Eye (tissue), 1 donor: ENCODE data around the gene TRAPPC3L.

Experiments used
- DNase-seq: peaks from one replicate; pipeline ENCODE4 v3.0.0-alpha.2; 2015

The TRAPPC3L gene

DNA sequence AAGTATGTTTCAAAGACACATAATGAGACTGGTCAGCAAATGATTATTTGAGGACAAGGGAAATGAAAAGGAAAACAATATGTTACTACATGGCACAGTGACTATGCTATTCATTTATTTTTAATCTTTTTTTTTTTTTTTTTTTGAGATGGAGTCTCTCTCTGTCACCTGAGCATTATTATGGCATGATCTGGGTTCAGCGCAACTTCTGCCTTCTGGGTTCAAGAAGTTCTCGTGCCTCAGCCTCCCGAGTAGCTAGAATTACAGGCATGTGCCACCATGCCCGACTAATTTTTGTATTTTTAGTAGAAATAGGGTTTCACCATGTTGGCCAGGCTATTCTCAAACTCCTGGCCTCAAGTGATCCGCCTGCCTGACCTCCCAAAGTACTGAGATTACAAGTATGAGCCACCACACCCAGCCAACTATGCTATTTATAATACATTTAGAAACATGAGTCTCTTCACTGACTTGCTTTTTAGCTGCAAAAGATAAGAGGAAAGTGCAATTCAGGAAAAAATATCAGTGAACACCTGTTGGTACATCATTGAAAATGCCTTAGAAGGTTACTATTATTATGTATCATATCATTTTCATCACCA lies 11.4 kb upstream of the TRAPPC3L start:
- DNase-seq = no peak

DNA sequence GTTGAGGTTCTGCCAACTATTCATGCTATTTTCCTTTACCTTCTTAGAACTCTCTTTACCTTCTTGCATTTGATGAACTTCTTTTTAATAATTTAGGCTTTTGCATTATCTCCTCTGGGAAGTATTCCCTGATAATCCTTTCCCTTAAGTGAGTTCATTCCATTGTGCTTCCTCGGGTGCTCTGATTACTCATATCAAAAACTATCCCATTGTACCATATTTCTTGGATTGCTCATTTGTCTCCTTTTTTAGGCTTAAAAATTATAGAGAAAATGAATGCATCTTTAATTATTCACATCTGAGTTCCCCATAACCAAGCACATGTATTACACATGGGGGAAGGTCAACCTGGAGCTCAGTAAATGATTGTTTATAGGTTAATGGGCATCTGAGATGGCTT lies 10.6 kb upstream of the TRAPPC3L start:
- no peak for DNase-seq

DNA sequence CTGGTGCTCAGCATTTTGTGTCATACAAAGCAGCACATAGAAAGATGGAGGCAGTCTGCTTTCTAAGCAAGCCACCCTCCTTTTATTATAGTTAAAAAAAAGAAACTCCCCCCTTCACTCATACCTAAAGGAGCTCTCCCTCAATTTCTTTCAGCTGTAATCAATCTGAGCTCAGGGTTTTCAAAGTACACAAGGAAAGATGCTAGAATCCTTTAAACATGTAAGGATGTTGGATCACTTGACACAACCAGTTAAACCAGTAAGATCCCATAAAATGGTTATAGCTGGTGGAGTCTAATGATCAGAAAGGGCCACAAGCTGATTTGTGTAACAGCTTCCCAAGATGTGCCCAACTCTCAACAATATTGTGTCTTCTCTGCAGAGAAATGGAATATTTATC lies 8.0 kb upstream of the TRAPPC3L start, which contains the start of gene CALHM4:
TSS of gene CALHM4 (plus strand) at position 301 of the 400 bp plus-strand sequence. CDS start at position 344, 43 bp downstream.
- DNase-seq = no peak

DNA sequence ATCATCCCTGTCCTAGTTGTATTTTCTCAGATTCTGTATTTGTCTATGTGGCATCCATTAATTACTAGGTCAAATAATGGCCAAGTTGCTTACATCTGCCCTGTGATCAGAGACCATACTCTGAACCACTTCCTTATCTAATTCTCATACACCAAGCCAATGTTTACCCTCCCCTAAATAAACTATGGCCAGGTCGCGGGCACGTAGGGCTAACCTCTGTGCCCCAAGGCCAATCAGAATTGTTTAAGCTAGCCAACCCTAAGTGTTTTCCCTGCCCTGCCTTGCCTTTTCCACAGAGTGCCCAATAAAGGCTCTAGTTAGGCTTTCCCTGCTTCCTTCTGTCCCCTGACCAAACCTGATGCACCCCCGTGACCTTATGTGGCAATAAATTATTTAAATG lies 5.3 kb upstream of the TRAPPC3L start:
- DNase-seq = no peak

DNA sequence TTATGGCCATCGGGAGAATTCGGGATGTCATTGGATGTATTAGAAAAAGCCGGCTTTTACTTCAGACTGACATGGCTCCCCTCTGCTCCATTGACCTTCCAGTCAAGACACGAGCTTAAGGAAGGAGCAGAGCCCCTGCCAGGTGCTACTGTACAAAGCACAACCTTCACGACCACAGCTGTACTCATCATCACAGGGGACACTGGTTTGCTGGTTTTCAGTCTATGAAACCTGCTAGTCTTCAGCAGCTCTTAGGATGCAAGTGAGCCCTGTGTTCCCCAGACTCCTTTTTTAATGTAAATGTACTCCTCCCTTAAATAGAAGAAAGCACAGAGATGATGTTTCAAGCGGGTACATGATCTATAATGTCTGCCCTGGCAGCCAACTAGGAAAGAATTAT lies 1.9 kb upstream of the TRAPPC3L start:
- no peak for DNase-seq

DNA sequence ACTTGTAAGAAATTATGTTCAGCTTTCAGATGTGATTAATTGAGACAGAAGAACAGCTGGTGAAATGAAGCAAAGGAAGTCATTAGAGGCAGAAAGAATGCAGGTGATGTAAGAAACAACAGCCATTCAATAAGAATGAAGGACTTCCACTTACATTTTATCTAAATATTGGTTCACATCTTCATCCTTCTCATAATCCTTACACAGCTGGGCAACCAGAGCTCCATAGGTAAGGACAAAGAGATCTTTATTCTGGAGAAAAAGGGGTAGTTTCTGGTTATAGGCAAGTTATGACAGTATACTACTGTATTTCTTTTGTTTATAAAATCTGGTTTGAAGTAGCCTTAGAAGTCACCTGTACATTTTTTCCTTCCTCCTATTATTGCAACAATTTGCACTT lies 2.3 kb downstream of the TRAPPC3L start:
- peak; percentile 66 for DNase-seq

DNA sequence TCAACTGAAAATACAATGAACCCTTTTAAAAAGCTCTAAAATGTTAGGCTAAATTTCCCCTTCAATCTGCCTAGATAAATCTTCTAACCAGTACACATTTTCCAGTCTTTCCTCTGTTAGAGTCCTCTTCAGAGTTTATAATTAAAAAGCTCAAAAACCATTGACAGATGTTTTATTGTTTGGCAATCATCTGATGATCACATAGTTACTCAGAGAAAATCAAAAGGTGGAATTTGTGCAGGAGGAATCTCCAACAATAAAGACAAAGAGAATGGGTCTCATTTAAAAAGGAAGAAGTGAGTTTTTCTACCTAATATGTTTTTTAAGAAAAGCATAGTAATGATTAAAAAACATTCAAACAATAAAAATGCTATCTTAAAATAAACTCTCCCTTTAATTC lies 3.1 kb downstream of the TRAPPC3L start:
- DNase-seq = peak; percentile 30

DNA sequence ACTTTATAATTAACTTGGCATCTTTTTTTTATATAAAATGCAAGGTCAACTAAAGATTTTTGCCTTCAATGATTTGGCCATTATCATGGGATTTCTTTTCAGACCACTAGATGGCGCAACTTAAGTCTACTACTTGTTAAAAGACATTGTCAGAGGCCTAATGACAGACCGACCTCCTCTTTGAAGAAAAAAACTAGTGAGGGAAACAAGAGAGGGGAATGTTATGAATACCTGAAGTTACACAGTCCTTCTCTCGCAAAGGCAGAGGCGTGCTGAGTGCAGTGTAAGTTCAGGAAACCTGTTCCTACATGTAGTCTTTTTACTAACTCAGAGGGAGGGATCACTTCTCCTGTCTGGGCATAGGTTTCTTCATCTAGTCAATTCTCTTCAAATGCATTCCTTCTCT lies 9.3 kb downstream of the TRAPPC3L start:
- peak; percentile 83 for DNase-seq

DNA sequence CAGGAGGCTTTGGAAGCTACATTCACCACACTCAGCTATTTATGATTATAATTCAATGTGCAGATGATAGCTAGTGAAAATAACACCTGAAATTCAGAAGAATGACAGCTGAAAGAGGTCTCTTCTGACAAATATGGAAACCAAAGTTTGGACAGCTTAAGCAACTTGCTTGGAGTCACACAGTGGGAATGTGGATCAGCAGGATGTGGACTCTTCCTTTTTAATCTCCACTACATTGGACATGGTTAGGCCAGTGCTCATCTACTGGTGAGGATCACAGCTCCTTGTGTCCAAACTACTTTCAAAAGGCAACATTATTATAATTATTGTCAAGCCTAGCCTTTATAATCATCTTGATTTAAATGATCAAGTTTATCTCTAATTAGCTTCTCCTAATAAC lies 10.4 kb downstream of the TRAPPC3L start:
- DNase-seq = no peak

DNA sequence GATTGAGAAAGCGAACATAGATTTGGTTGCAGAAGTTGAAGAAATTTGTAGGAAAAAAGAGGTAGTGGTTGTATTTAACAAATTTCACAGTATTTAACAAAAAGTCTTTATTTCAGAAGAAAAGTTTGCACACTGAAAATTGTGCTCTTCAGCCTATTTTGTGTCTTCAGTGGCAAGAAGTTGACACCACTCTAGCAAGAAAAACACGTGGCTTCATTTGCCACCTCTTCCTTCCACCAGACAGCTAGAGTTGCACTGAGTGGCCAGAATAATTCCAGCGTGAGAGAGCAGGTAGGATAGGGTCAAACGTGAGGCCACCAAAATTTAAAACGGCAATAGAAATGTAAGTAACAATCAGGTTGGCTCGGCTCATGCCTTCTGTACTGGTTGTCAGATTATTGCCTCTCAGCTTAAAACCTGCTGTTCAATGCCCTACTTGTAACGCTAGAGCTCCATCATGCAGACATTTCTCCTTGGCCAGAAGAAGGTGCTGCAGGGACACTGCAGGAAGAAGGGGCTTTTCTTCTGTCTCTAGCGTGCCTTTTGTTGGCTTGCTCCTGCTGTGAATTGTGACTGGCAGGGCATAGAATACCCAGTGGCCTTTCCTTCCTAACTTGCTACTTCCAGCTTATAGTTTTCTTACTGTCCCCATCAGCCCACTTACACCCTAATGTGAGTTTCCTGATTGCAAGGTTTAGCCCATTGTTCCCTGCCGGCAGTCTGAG lies 12.1 kb downstream of the TRAPPC3L start:
- no peak for DNase-seq

DNA sequence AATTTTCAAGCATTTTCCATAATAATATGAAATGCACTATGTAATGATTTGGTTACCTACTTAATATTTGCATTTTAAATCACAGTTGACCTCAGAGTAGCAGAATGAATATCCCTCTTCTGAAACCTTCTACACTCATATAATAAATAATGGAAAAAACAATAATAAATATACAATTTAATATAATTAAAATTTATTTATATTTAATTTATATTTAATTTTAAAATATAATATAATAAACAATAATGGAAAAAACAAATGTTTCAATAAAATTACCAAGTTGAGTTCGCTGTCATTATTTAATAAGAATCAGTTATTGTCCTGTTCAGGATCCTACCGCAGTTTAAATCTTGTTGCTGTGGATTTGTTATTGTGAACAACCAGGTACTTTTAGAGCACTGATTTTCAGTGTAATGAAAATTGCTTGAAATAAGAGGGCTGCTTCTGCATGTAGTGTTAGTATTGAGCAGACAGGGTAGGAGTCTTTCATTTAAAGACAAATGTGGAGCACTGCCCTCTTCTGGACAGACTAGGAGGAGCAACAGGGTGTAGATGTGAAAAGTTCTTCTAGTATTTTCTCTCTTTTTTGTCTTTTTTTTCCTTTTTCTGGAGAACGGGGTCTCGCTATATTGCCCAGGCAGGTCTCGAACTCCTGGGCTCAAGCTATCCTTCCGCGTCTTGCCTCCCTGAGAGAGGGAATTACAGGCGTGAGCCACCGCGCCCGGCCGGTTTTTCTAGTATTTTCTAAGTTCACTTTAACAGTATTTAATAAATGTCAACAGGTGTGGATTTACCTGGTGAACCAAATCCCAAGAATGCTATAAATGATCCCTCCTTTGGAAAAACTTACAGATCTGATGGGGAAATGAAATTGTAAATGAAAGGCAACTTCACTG lies 13.6 kb downstream of the TRAPPC3L start:
- DNase-seq = peak; percentile 79

DNA sequence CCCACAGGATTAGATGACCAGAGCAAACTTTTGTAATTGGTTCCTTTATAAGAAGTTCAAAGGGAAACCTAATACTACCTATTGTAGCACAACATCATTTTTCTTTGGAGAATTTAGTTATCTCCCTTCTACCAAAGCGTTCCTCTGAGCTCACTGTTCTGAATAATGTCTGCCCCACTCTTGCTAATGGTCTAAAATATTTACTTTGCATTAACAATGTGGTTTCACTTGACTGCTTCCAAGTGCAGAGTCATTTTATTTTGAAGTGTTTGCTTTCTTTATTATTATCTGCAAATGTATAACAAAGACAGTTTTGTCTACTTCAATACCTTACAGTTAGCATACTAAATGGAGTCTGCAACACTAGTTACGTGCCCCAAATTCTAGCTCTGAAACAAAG lies 15.0 kb downstream of the TRAPPC3L start:
- no peak for DNase-seq

DNA sequence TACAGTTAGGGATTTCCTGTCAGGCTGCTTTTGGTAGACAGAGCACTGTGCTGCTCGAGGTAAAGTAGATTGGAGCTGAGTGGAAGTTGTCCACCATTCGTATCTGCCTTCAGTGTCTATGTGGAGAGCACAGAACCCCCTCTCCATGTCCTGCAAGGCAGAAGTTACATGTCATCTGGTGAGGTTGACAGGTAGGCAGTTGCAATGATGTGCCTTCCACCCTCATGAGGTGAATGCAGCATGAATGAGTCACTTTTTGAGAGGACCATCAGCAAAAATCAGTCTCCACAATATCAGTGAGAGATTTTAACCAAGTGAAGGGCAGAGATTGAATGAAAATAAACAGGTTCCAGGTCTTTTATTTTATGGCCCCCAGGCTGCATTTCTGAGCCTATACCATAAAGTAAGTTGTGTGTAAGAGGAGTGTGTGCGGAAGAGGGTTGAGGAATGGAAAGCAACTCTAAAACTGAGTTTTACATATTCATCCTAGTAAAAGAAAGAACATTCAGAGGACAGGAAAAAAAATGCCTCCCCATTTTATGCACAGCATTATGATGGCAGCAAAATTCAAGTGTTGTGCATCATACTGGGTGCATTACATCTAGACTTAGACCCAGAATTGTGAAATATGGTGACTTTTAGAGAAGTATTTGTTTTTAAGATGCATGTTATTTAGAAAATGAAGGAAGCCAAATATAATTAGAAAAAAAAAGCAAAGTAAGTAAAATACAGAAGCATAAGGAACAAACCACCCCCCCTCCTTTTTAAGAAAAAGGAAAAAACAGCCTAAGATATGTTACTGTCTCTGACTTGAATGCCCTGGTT lies 15.8 kb downstream of the TRAPPC3L start:
- no peak for DNase-seq

DNA sequence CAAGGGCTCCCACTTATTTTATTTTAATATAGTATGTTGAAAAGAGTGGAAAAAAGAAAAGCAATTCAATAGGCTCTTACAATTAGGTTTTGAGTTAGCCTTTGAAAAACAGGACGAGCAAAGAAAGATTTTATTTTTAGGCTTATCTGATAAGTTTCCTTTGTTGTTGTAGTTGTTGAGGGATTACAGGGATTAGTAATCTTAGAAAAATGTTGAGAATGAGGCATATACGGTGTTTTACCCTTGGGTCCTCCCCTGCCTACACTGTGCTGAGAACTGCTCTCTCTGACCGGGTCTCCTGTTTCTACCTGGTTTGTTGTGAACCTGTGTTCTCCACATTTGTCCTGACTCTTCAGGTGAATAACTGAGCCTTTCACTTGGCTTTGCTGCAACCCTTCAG lies 16.7 kb downstream of the TRAPPC3L start:
- DNase-seq = no peak

DNA sequence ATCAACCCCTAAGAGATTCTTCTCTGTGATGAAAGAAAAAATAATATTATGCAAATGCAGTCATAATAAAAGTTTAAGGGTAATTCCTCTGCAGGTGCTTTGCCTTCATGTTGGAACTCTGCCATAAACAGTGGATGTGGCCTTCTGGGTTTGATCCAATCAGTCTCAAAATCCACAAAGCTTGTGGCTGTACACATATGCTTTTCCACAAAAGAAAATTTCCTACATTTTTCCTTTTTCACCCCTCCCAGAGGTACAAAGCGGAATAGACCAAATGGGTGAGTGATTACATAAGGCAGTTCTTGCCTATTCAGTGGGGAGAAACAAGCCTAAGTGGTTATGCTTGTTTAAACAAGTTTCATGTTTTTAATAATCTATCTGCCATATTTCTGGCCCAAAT lies 17.4 kb downstream of the TRAPPC3L start:
- DNase-seq = no peak

DNA sequence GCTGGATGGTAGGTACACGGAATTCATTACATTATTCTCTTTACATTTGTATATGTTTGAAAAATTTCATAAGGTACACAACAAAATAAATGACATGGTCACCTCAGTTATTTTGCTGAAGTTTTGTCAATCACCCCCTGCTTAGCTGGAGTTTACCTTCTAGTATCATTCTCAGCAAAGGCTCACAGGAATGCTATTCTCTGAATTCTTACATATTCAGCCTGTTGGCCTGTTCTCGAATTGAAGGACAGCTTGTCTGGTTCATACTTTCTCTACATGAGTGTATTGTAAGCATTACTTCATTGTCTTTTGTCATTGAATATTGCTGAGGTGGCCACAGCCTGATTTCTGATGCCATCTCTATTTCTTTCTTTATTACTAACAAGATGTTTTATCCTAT lies 21.2 kb downstream of the TRAPPC3L start:
- DNase-seq = no peak

DNA sequence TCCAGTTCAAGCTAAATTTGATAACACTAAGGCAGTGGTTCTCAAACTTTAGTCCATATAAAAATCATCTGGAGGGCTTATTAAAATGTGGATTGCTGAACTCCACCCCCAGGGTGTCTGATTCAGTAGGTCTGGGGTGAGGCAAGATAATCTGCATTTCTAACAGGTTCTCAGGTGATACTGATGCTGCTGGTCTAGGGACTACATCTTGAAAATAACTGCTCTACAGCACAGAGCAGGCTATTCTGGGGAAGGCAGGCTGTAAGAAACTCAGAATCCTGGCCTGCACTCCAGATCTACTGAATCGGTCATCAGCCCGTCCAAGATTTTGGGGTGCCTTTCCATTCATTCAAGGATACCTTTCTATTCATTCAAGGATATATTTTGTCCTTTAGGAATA lies 22.6 kb downstream of the TRAPPC3L start:
- no peak for DNase-seq

DNA sequence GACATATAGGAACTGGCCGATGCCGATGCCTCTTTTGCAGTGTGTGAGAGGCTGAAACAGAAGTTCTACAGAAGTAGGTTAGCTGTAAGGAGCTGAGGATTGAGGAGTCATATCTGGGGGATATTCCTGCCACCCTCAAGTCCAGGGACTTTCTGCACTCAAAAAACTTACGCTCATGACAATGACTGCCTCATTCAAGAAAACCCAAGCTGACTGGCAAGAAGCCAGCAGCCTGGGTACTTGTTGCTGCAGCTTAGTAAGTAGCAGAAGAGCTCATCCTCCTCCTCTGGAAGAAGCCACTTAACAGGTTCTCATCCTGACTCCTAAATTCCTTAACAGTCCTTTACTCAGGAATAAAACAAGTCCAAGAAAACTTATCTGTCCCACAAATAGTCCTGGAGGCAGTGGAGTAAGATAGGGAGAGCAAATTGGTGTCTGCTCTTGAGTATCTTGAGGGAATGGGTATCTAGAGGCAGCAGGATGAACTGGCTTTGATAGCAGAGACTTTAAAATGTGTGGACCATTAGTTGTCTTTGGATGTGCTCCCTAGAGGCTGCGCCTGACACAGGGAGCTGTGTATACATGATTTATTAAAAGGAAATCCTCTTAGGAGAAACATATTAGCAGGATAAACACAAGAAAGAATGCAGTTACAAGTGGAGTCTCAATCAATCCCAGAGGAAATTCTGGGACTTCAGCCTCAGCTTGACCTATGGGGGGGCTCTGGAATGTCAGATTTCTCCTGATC lies 26.7 kb downstream of the TRAPPC3L start:
- DNase-seq = no peak

DNA sequence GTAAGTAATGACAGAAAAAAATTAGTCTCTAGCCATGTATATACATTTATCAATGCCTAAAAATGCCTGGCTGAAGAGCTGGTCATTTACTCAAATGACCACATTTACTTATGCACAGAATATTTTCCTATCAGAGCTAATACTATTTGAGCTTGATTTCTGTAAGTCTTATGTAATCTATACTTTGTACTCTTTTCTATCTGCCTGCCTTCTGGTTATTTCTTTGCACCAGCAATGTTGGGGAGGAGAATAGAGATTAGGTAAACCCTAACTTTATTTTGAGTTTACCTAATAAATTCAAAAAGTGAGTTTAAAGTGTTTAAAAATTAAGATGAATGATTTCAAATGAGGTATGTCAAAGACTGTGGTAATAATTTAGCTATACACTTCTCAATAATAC lies 30.3 kb downstream of the TRAPPC3L start:
- DNase-seq = no peak

DNA sequence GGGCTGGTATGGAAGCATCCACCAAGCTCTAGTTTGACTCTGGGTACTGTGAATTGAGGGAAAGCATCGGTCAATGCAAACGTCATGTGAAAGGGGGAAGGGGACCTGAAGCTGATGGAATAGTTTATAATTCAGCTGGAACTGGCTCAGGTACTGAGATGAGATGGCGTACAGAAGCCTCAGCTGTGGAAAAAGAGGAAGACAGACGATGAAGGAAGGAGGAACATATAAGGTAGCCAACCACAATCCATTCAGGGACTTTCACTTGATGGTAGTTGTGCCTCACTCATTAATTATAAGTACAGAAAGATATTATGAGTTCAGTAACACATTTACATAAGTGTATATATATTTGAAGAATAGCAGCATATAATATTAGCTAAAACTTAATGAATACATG lies 31.4 kb downstream of the TRAPPC3L start:
- no peak for DNase-seq

DNA sequence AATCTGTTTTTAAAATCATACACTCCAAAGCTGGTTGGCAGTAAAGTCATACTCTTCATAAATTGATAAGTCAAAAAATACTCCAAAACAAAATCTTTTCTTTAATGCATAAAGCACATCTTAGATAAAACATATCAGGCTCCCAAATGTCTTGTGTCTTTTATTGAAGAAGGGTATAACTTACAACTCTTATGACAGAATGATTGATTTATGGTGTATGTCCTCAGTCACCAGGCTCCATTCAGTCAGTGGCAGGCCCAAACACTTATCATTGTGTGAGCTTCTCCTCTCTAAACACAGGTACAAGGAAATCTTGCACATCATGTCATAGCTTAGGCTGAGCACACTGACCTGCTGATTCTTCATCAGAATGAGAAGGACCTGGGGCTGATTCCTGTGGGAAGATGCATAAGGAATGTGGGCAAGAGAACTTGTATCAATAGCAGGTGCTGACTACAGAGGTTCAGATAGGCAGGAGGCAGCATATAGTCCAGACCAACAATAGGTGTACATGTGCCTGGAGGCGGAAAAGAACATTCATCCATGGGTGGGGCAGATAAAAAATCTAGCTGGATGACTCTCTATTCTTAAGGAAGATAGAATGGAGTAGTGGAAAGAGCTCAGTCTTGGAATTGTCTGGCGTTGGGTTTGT lies 32.1 kb downstream of the TRAPPC3L start:
- DNase-seq = no peak

DNA sequence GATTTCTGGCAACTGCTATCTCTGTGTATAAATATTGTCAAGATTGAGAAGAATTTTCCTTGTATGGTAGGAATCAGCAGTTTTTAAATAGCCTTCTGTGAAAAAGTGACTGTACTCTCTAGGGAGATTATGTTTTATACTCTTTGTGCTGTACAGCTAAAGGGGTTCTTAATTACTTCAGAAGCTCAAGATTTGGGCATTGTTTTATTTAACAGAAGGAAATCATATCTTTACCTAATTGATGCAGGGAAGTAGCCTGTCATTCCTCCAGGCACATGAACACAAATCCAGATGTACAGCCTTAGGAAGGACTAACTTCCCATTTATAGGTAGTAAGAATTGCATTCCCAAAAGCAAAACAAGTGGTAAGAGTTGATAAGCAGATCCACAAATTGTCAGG lies 32.8 kb downstream of the TRAPPC3L start:
- no peak for DNase-seq
